K562 (cell line): ENCODE measurements around the gene RNF114. TPM values are rescaled to one million over a fixed set of nuclear protein-coding genes. Genes with fewer than 3 reads are reported as not detected.

Experiments
- ARID1B ChIP-seq: fragments of 450-650 bp; IDR thresholded peaks from 2 replicates; pipeline ENCODE4 v1.6.1; 2016; ENCODE audit warnings: antibody characterized with exemption, mild to moderate bottlenecking, inconsistent platforms
- ATF3 ChIP-seq, 2 experiments: fragments of 450-650 bp in 1 of 2; sonication (generic) in 1 of 2; formaldehyde crosslinking in 1 of 2; IDR thresholded peaks in 1 of 2; conservative IDR thresholded peaks in 1 of 2; 2 replicates each; pipeline versions ENCODE4 v1.6.1 to v1.8.1; 2016 to 2023; ENCODE audit warnings: mild to moderate bottlenecking in 2 of 2, moderate library complexity in 2 of 2, inconsistent platforms in 1 of 2, missing genetic modification reagents in 1 of 2
- BRF1 ChIP-seq: IDR thresholded peaks from 3 replicates; pipeline ENCODE4 v1.6.1; 2011; ENCODE audit warnings: borderline replicate concordance, mild to moderate bottlenecking; ENCODE audit not compliant: insufficient read length; ENCODE audit errors: extremely low read depth
- DPF2 ChIP-seq: fragments of 450-650 bp; IDR thresholded peaks from 2 replicates; pipeline ENCODE4 v1.6.1; 2016
- E2F1 ChIP-seq: sonication (generic); formaldehyde crosslinking; IDR thresholded peaks from 2 replicates; pipeline ENCODE4 v1.8.1; 2023; ENCODE audit warnings: mild to moderate bottlenecking, missing genetic modification reagents, moderate library complexity
- FOS ChIP-seq: IDR thresholded peaks from 3 replicates; pipeline ENCODE4 v1.6.1; 2011; ENCODE audit not compliant: insufficient read length; ENCODE audit errors: extremely low read depth
- FOXM1 ChIP-seq, 2 experiments: fragments of 450-650 bp in 1 of 2; sonication (generic) in 1 of 2; formaldehyde crosslinking in 1 of 2; IDR thresholded peaks; 2 replicates each; pipeline versions ENCODE4 v1.6.1 to v1.9.0; 2017 to 2022; ENCODE audit warnings: low read depth in 2 of 2, mild to moderate bottlenecking in 2 of 2, missing genetic modification reagents in 1 of 2, moderate library complexity in 1 of 2
- JUN ChIP-seq, 2 experiments: sonication (generic) in 1 of 2; formaldehyde crosslinking in 1 of 2; IDR thresholded peaks; 2 replicates each; pipeline versions ENCODE4 v1.6.1 to v1.8.0; 2012 to 2022; ENCODE audit warnings: borderline replicate concordance in 2 of 2, mild to moderate bottlenecking in 2 of 2, improper control_type of control experiment in 1 of 2, low read depth in 1 of 2, low read length in 1 of 2, missing genetic modification reagents in 1 of 2
- MECOM ChIP-seq: fragments of 250-450 bp; sonication (Bioruptor Pico); IDR thresholded peaks from 2 replicates; pipeline ENCODE4 v1.8.0; 2022; ENCODE audit warnings: inconsistent platforms
- NR1H2 ChIP-seq: sonication (generic); formaldehyde crosslinking; IDR thresholded peaks from 2 replicates; pipeline ENCODE4 v1.4.0; 2020; ENCODE audit warnings: mild to moderate bottlenecking, missing genetic modification reagents
- PRPF4 ChIP-seq: fragments of 200-400 bp; formaldehyde crosslinking; IDR thresholded peaks from one replicate; pipeline ENCODE4 v1.6.1; 2017; ENCODE audit warnings: low read length, low read depth, mild to moderate bottlenecking; ENCODE audit not compliant: insufficient read depth, poor library complexity, severe bottlenecking
- RFX1 ChIP-seq: fragments of 450-650 bp; IDR thresholded peaks from 2 replicates; pipeline ENCODE4 v1.6.1; 2016; ENCODE audit warnings: mild to moderate bottlenecking, moderate library complexity
- RHOXF2B ChIP-seq: fragments of 250-450 bp; sonication (Bioruptor Pico); conservative IDR thresholded peaks from 2 replicates; pipeline ENCODE4 v1.5.1; 2021
- SMAD4 ChIP-seq: fragments of 250-450 bp; sonication (Bioruptor Pico); conservative IDR thresholded peaks from 2 replicates; pipeline ENCODE4 v1.8.0; 2021; ENCODE audit warnings: inconsistent platforms, mild to moderate bottlenecking, moderate library complexity
- TFE3 ChIP-seq: fragments of 450-650 bp; formaldehyde crosslinking; IDR thresholded peaks from 2 replicates; pipeline ENCODE4 v1.4.0; 2020; ENCODE audit warnings: mild to moderate bottlenecking, mixed read lengths
- ZBTB9 ChIP-seq: fragments of 450-650 bp; formaldehyde crosslinking; IDR thresholded peaks from 2 replicates; pipeline ENCODE4 v1.4.0; 2020; ENCODE audit warnings: mild to moderate bottlenecking, moderate library complexity
- ZNF280A ChIP-seq: fragments of 450-650 bp; IDR thresholded peaks from 2 replicates; pipeline ENCODE4 v1.6.1; 2018; ENCODE audit warnings: mild to moderate bottlenecking, low read depth; ENCODE audit not compliant: partially characterized antibody
- ZNF77 ChIP-seq: fragments of 250-450 bp; sonication (Bioruptor Pico); IDR thresholded peaks from 2 replicates; pipeline ENCODE4 v1.5.0; 2020
- polyA plus RNA-seq, 8 experiments: library from polyadenylated mRNA; depleted of rRNA in 4 of 8; stranded (reverse) in 5 of 8; unstranded in 3 of 8; fragments of >200 nt; fragmentation: Nextera tagmentation in 2 of 8; fragmentation: Illumina TruSeq in 1 of 8; extraction: Ambion mirVana in 2 of 8; extraction: Trizol in 1 of 8; gene quantifications; 2 replicates each; pipeline versions ENCODE4 v1.2.1 to v1.2.3, GENCODE V29; 2011 to 2014; ENCODE audit warnings: inconsistent platforms in 1 of 8, missing spikeins in 1 of 8
- total RNA-seq, 7 experiments: library from RNA; depleted of rRNA in 6 of 7; stranded (reverse); fragments of >200 nt in 6 of 7; fragmentation: Illumina TruSeq in 2 of 7; extraction: Trizol in 2 of 7; gene quantifications; 2 replicates each; pipeline versions ENCODE4 v1.2.1 to v1.2.3, GENCODE V29; 2011 to 2021; ENCODE audit warnings: low replicate concordance in 1 of 7
- TF ChIP-seq, protein P1 (sequence below): sonication (generic); formaldehyde crosslinking; IDR thresholded peaks from 2 replicates; pipeline ENCODE4 v1.5.0; 2020; ENCODE audit warnings: missing genetic modification reagents

RNF114 gene
- total and polyA plus RNA-seq, 9 of the 15 experiments (the other 6 are each of a cell fraction or from before 2014, with no cell fraction given): 38.6 to 111 (median 62.6) TPM

DNA sequence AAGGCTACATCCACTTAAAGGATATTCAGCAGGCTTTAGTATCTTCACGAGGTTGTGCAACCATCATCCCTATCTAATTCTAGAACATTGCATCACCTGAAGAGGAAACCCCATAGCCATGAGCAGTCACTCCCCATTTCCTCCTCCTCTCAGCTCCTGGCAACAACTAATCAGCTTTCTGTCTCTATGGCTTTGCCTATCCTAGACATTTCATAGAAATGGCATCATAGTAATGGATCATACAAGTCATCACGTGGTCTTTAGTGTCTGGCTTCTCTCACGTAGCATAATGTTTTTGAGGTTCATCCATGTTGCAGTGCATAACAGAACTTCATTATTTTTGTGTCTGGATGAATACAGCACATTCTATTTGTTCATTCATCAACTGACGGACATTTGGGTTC lies 67.1 kb downstream of the RNF114 start (continued):
- TF ChIP-seq FOXM1 (IDR thresholded peaks at IDR 0.05; ENCODE audit: low read depth) (no peak), FOXM1 (CRISPR knock-in tag; IDR thresholded peaks at IDR 0.05; ENCODE audit: low read depth) (no peak), ARID1B (peak; percentile 22; the same call in 1 of the 2 replicates), ATF3 (IDR thresholded peaks at IDR 0.05) (peak; percentile 96), ATF3 (CRISPR knock-in tag; conservative IDR thresholded peaks at IDR 0.05) (no peak), ZNF280A (no peak), E2F1 (CRISPR knock-in tag) (no peak), TFE3 (CRISPR knock-in tag) (peak; percentile 87), MECOM (CRISPR knock-in tag) (peak; percentile 46; the same call in 1 of the 2 replicates), BRF1 (no peak), PRPF4 (no peak), RHOXF2B (no peak), ZBTB9 (CRISPR knock-in tag) (no peak), RFX1 (peak; percentile 58; the same call in 1 of the 2 replicates), SMAD4 (peak; percentile 41), FOS (no peak), ZNF77 (CRISPR knock-in tag) (no peak), NR1H2 (no peak), JUN (IDR thresholded peaks at IDR 0.05; ENCODE audit: borderline replicate concordance, low read depth, low read length) (peak; percentile 64), JUN (CRISPR knock-in tag; IDR thresholded peaks at IDR 0.05; ENCODE audit: borderline replicate concordance) (no peak), DPF2 (no peak; the same call in 1 of the 2 replicates)
- TF ChIP-seq, protein P1, sequence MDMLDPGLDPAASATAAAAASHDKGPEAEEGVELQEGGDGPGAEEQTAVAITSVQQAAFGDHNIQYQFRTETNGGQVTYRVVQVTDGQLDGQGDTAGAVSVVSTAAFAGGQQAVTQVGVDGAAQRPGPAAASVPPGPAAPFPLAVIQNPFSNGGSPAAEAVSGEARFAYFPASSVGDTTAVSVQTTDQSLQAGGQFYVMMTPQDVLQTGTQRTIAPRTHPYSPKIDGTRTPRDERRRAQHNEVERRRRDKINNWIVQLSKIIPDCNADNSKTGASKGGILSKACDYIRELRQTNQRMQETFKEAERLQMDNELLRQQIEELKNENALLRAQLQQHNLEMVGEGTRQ (CRISPR knock-in tag): peak; percentile 54
